Mesenchymal stem cell (in vitro differentiated cells and primary cell): ENCODE results near the gene DHX57.

Source experiments
- DNase-seq: peaks from one replicate; pipeline ENCODE4 v3.0.0-alpha.2; 2013
- H2AFZ ChIP-seq: one replicate; pipeline ENCODE4 v1.6.1; 2013; ENCODE audit warnings: low read depth, mild to moderate bottlenecking, control low read depth, inconsistent platforms, low read length, moderate library complexity
- H2AK5ac ChIP-seq: 2 replicates; pipeline ENCODE4 v1.6.1; 2013; ENCODE audit warnings: low read length, moderate library complexity, mild to moderate bottlenecking, inconsistent platforms; ENCODE audit not compliant: severe bottlenecking
- H2BK120ac ChIP-seq: one replicate; pipeline ENCODE4 v1.6.1; 2013; ENCODE audit warnings: low read depth, mild to moderate bottlenecking, inconsistent platforms, low read length, moderate library complexity
- H2BK12ac ChIP-seq, 2 experiments: one replicate each; pipeline ENCODE4 v1.6.1; 2013; ENCODE audit warnings: inconsistent platforms in 2 of 2, low read length in 2 of 2, mild to moderate bottlenecking in 2 of 2, moderate library complexity in 2 of 2, control low read depth in 1 of 2
- H2BK15ac ChIP-seq: one replicate; pipeline ENCODE4 v1.6.1; 2013; ENCODE audit warnings: mild to moderate bottlenecking, low read depth, inconsistent platforms; ENCODE audit not compliant: poor library complexity, severe bottlenecking
- H2BK5ac ChIP-seq: 2 replicates; pipeline ENCODE4 v1.6.1; 2013; ENCODE audit warnings: low read depth, mild to moderate bottlenecking, low read length, control low read depth, inconsistent platforms; ENCODE audit not compliant: poor library complexity, severe bottlenecking
- H3K14ac ChIP-seq, 2 experiments: one replicate each; pipeline ENCODE4 v1.6.1; 2013; ENCODE audit warnings: inconsistent platforms in 2 of 2, low read length in 2 of 2, control low read depth in 1 of 2, mild to moderate bottlenecking in 1 of 2, moderate library complexity in 1 of 2
- H3K18ac ChIP-seq, 2 experiments: one replicate each; pipeline ENCODE4 v1.6.1; 2013; ENCODE audit warnings: inconsistent platforms in 2 of 2, low read length in 2 of 2, control low read depth in 1 of 2, low read depth in 1 of 2, mild to moderate bottlenecking in 1 of 2
- H3K23ac ChIP-seq, 2 experiments: one replicate each; pipeline ENCODE4 v1.6.1; 2013; ENCODE audit warnings: inconsistent platforms in 2 of 2, low read length in 2 of 2, mild to moderate bottlenecking in 2 of 2, moderate library complexity in 2 of 2, control low read depth in 1 of 2
- H3K27ac ChIP-seq: 2 replicates; pipeline ENCODE4 v1.5.1; 2013; ENCODE audit warnings: mild to moderate bottlenecking, moderate library complexity, low read length, control low read depth, inconsistent platforms; ENCODE audit not compliant: poor library complexity, severe bottlenecking
- H3K27me3 ChIP-seq, 2 experiments: 2 replicates each; pipeline versions ENCODE4 v1.6.1 to v1.7.0; 2013; ENCODE audit warnings: low read length in 2 of 2, mild to moderate bottlenecking in 2 of 2, moderate library complexity in 2 of 2, control low read depth in 1 of 2, inconsistent platforms in 1 of 2; ENCODE audit not compliant: control insufficient read depth in 1 of 2, insufficient read depth in 1 of 2
- H3K36me3 ChIP-seq, 2 experiments: 2 replicates each; pipeline versions ENCODE4 v1.6.1 to v1.7.0; 2013; ENCODE audit warnings: low read length in 2 of 2, control low read depth in 1 of 2, inconsistent platforms in 1 of 2, low read depth in 1 of 2, mild to moderate bottlenecking in 1 of 2; ENCODE audit not compliant: insufficient read depth in 2 of 2, control insufficient read depth in 1 of 2
- H3K4ac ChIP-seq, 2 experiments: one replicate each; pipeline ENCODE4 v1.6.1; 2013; ENCODE audit warnings: inconsistent platforms in 2 of 2, low read length in 2 of 2, mild to moderate bottlenecking in 2 of 2, moderate library complexity in 2 of 2, control low read depth in 1 of 2, low read depth in 1 of 2
- H3K4me1 ChIP-seq: 2 replicates; pipeline ENCODE4 v1.6.1; 2013; ENCODE audit warnings: low read depth, low read length, control low read depth; ENCODE audit not compliant: control insufficient read depth, insufficient read depth
- H3K4me2 ChIP-seq: 2 replicates; pipeline ENCODE4 v1.6.1; 2013; ENCODE audit warnings: low read length, mild to moderate bottlenecking, inconsistent platforms; ENCODE audit not compliant: poor library complexity, severe bottlenecking
- H3K4me3 ChIP-seq, 2 experiments: 2 replicates each; pipeline versions ENCODE4 v1.5.1 to v1.7.0; 2013; ENCODE audit warnings: low read length in 2 of 2, mild to moderate bottlenecking in 2 of 2, control low read depth in 1 of 2, low read depth in 1 of 2; ENCODE audit not compliant: insufficient read depth in 1 of 2
- H3K79me1 ChIP-seq: replicated peaks from 2 replicates; pipeline ENCODE4 v1.6.1; 2013; ENCODE audit warnings: mild to moderate bottlenecking, control low read depth, low read length, inconsistent platforms; ENCODE audit not compliant: poor library complexity, severe bottlenecking
- H3K9ac ChIP-seq: 2 replicates; pipeline ENCODE4 v1.7.0; 2013; ENCODE audit warnings: mild to moderate bottlenecking, low read length, moderate library complexity
- H3K9me3 ChIP-seq: 2 replicates; pipeline ENCODE4 v1.7.0; 2013; ENCODE audit warnings: mild to moderate bottlenecking, low read length; ENCODE audit not compliant: control insufficient read depth
- H4K8ac ChIP-seq: one replicate; pipeline ENCODE4 v1.6.1; 2013; ENCODE audit warnings: inconsistent platforms, mild to moderate bottlenecking, low read length, moderate library complexity
- H4K91ac ChIP-seq: one replicate; pipeline ENCODE4 v1.6.1; 2013; ENCODE audit warnings: mild to moderate bottlenecking, low read length, inconsistent platforms
- WGBS: methylation state at CpG from one replicate; pipeline ENCODE4 v1.1.7; 2013; ENCODE audit warnings: mixed read lengths; 5-methylcytosine and 5-hydroxymethylcytosine counted together

DHX57 gene

GRCh38 chr2:38818565-38818964, 57.2 kb downstream of the DHX57 start:
- Histone ChIP-seq H3K9ac (no peak overlapping the region), H3K4ac (no peak overlapping the region)
- WGBS: 81% methylated on average over 6 of the region's 6 CpGs

GRCh38 chr2:38815936-38816335, 59.8 kb downstream of the DHX57 start:
- Histone ChIP-seq H2BK12ac (no peak overlapping the region), H2AFZ (no peak overlapping the region), H3K27ac (no peak overlapping the region), H4K91ac (no peak overlapping the region), H3K36me3 (peaks cover 37 to 78% of the 10 kb centered on the region in 2 experiments), H2BK120ac (no peak overlapping the region), H3K23ac (no peak overlapping the region), H3K4me2 (no peak overlapping the region), H3K14ac (no peak overlapping the region), H3K4me1 (no peaks in the 10 kb centered on the region), H2BK15ac (no peak overlapping the region), H3K79me1 (no peaks in the 10 kb centered on the region), H2AK5ac (no peak overlapping the region), H3K18ac (no peak overlapping the region), H3K4ac (no peak overlapping the region), H3K9me3 (no peaks in the 10 kb centered on the region), H2BK5ac (no peak overlapping the region), H3K27me3 (no peaks in the 10 kb centered on the region), H3K4me3 (no peak overlapping the region), H4K8ac (no peak overlapping the region), H3K9ac (no peak overlapping the region)
- 97% methylated on average over 4 of the region's 4 CpGs for WGBS
- no peak for DNase-seq

More at GRCh38 chr2:38818565-38818964, 57.2 kb downstream of the DHX57 start:
- Histone ChIP-seq H3K9me3 (no peaks in the 10 kb centered on the region), H2BK5ac (no peak overlapping the region), H3K14ac (no peak overlapping the region), H3K27me3 (no peaks in the 10 kb centered on the region), H2BK12ac (no peak overlapping the region), H3K79me1 (no peaks in the 10 kb centered on the region), H4K8ac (no peak overlapping the region), H3K36me3 (peaks cover 28 to 66% of the 10 kb centered on the region in 2 experiments), H2AK5ac (no peak overlapping the region), H3K23ac (no peak overlapping the region), H2BK15ac (no peak overlapping the region), H3K4me1 (no peaks in the 10 kb centered on the region), H4K91ac (no peak overlapping the region), H2AFZ (no peak overlapping the region), H3K27ac (no peak overlapping the region), H3K4me2 (no peak overlapping the region), H3K4me3 (no peak overlapping the region), H3K18ac (no peak overlapping the region), H2BK120ac (no peak overlapping the region)
- no peak for DNase-seq

GRCh38 chr2:38810488-38810887, 65.2 kb downstream of the DHX57 start:
- Histone ChIP-seq H4K91ac (no peak overlapping the region), H3K9me3 (no peaks in the 10 kb centered on the region), H3K14ac (no peak overlapping the region), H3K23ac (no peak overlapping the region), H3K4me3 (no peak overlapping the region), H2BK5ac (no peak overlapping the region), H3K4ac (no peak overlapping the region), H3K79me1 (no peaks in the 10 kb centered on the region), H2BK15ac (peak overlapping the region; percentile 17), H2AK5ac (no peak overlapping the region), H4K8ac (no peak overlapping the region), H3K4me2 (no peak overlapping the region), H3K18ac (no peak overlapping the region), H2BK12ac (no peak overlapping the region), H3K27me3 (no peaks in the 10 kb centered on the region), H3K27ac (no peak overlapping the region), H3K4me1 (no peaks in the 10 kb centered on the region), H2AFZ (no peak overlapping the region), H2BK120ac (no peak overlapping the region), H3K9ac (no peak overlapping the region), H3K36me3 (peaks cover 34 to 62% of the 10 kb centered on the region in 2 experiments)
- no peak for DNase-seq
- WGBS: 97% methylated on average over 7 of the region's 7 CpGs

GRCh38 chr2:38808677-38809076, 67.1 kb downstream of the DHX57 start:
- Histone ChIP-seq H2AK5ac (no peak overlapping the region), H3K79me1 (no peaks in the 10 kb centered on the region), H3K4me2 (no peak overlapping the region), H3K4me1 (no peaks in the 10 kb centered on the region), H4K8ac (no peak overlapping the region), H3K18ac (no peak overlapping the region), H3K9ac (no peak overlapping the region), H3K9me3 (no peaks in the 10 kb centered on the region), H3K27ac (no peak overlapping the region), H2BK5ac (no peak overlapping the region), H2BK120ac (no peak overlapping the region), H3K23ac (no peak overlapping the region), H3K36me3 (peaks cover 24 to 57% of the 10 kb centered on the region in 2 experiments), H2BK12ac (no peak overlapping the region), H3K14ac (no peak overlapping the region), H2BK15ac (no peak overlapping the region), H3K4me3 (no peak overlapping the region), H3K4ac (no peak overlapping the region), H4K91ac (no peak overlapping the region), H2AFZ (no peak overlapping the region), H3K27me3 (no peaks in the 10 kb centered on the region)
- no peak for DNase-seq
- WGBS: 100% methylated on average over 1 of the region's 1 CpG
